MCF 10A (cell line): ENCODE results near the gene GRM8. TPM values are rescaled to one million over a fixed set of nuclear protein-coding genes. Genes with fewer than 3 reads are reported as not detected.

Experiments used
- BruUV-seq: library from RNA; stranded (reverse); fragments of 400-500 nt; replicated peaks from 2 replicates; lab custom pipeline; 2021; lab: Mats Ljungman, UMichigan
- CTCF ChIA-PET: fragments of 300-600 bp; sonication (Branson Sonifier 250); formaldehyde crosslinking; extraction: SDS; loops from one replicate; lab custom pipeline; 2021; ENCODE audit warnings: antibody characterized with exemption, inconsistent platforms; lab: Yijun Ruan, JAX
- POLR2A ChIA-PET: fragments of 300-600, 350-650 bp; sonication (Branson Sonifier 250); formaldehyde crosslinking; extraction: SDS; loops from one replicate; lab custom pipeline; 2020; ENCODE audit warnings: antibody characterized with exemption, inconsistent platforms; lab: Yijun Ruan, JAX
- DNase-seq: peaks from one replicate; pipeline ENCODE4 v3.0.0-alpha.2; 2018; ENCODE audit not compliant: unreplicated experiment
- H3K27ac Mint-ChIP-seq: one replicate; pipeline ENCODE4 v1.8.0; 2022; ENCODE audit warnings: mild to moderate bottlenecking, low read depth, mixed read lengths; ENCODE audit not compliant: unreplicated experiment
- H3K27me3 Mint-ChIP-seq: one replicate; pipeline ENCODE4 v1.8.0; 2022; ENCODE audit warnings: mixed read lengths; ENCODE audit not compliant: insufficient read depth, unreplicated experiment
- H3K36me3 Mint-ChIP-seq: one replicate; pipeline ENCODE4 v1.8.0; 2022; ENCODE audit warnings: mild to moderate bottlenecking, moderate library complexity, mixed read lengths; ENCODE audit not compliant: insufficient read depth, unreplicated experiment
- H3K4me1 Mint-ChIP-seq: one replicate; pipeline ENCODE4 v1.8.0; 2022; ENCODE audit warnings: mixed read lengths; ENCODE audit not compliant: insufficient read depth, unreplicated experiment
- H3K4me3 Mint-ChIP-seq: one replicate; pipeline ENCODE4 v1.8.0; 2022; ENCODE audit warnings: mild to moderate bottlenecking, moderate library complexity, mixed read lengths; ENCODE audit not compliant: unreplicated experiment
- H3K9me3 Mint-ChIP-seq: one replicate; pipeline ENCODE4 v1.8.0; 2022; ENCODE audit warnings: mixed read lengths; ENCODE audit not compliant: unreplicated experiment
- CTCF ChIP-seq: fragments of 200-600 bp; IDR thresholded peaks from one replicate; pipeline ENCODE4 v1.8.0; 2022; ENCODE audit warnings: antibody characterized with exemption, mild to moderate bottlenecking; ENCODE audit not compliant: unreplicated experiment
- intact Hi-C: fragments of 100-400 bp; cut with micrococcal nuclease; formaldehyde crosslinking; loops from 2 replicates; pipeline ENCODE4 v1.14.1; 2022
- total RNA-seq: library from RNA; stranded (reverse); gene quantifications from 2 replicates; pipeline ENCODE4 v1.2.3, GENCODE V29; 2022

GRM8 gene
- total RNA-seq, 1 experiment from 2014 or later: not detected

- H3K27ac Mint-ChIP-seq: no peak overlapping the region
- no peaks in the 10 kb centered on the region for H3K9me3 Mint-ChIP-seq
- ChIA-PET CTCF (interaction anchor here (1.1 kb wide), 1 partner anchor 10 kb away, joined by 3 read pairs; no protein-coding TSS in a partner anchor), POLR2A (interaction anchor here (0.5 to 1.0 kb wide), 2 partner anchors 12 to 180 kb away, joined by 3 read pairs; no protein-coding TSS in a partner anchor)
- DNase-seq: no peak
- no TSS peak for BruUV-seq
- no peaks in the 10 kb centered on the region for H3K4me1 Mint-ChIP-seq
- intact Hi-C loops: no loop called here
- H3K36me3 Mint-ChIP-seq: no peaks in the 10 kb centered on the region
- H3K27me3 Mint-ChIP-seq: no peaks in the 10 kb centered on the region
- no peak for TF ChIP-seq CTCF
- no peak overlapping the region for H3K4me3 Mint-ChIP-seq
These were observed 711.3 kb downstream of the GRM8 start for GRCh38 chr7:126541406-126541805.

DNA sequence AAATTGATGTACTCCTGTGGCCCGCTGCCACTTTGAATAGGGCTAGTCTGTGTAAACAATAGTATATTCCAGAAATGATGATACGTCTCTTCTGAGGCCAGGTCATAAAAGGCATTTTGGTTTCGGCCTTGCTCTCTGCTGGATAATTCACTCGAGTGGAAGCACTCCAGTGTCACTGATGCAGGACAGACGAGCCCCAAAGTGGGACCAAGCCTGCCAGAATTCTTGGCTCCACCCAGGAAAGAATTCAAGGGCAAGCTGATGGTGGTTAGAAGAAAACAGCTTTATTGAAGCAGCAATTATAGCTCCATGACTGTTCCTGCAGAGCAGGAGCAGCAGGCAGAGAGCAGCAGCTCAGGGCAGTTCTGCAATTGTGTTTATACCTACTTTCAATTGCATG lies 717.6 kb downstream of the GRM8 start:
- H3K4me1 Mint-ChIP-seq: peaks cover 3% of the 10 kb centered on the region
- CTCF ChIA-PET: interaction anchor here (1.1 kb wide), 1 partner anchor 72 kb away, joined by 5 read pairs; no protein-coding TSS in a partner anchor

GRCh38 chr7:126533715-126534114 lies 719.0 kb downstream of the GRM8 start:
- Mint-ChIP-seq H3K9me3 (no peaks in the 10 kb centered on the region), H3K27me3 (no peaks in the 10 kb centered on the region), H3K4me3 (no peak overlapping the region), H3K36me3 (no peaks in the 10 kb centered on the region), H3K4me1 (peaks cover 11% of the 10 kb centered on the region), H3K27ac (no peak overlapping the region)
- TF ChIP-seq CTCF: no peak
- intact Hi-C loops: no loop called here
- ChIA-PET CTCF (no interaction called here), POLR2A (no interaction called here)
- no TSS peak for BruUV-seq
- DNase-seq: no peak

More for the DNA sequence above, 717.6 kb downstream of the GRM8 start:
- POLR2A ChIA-PET: interaction anchor here (0.6 kb wide), 1 partner anchor 55 kb away, joined by 3 read pairs; no protein-coding TSS in a partner anchor
- no peaks in the 10 kb centered on the region for H3K9me3 Mint-ChIP-seq
- TF ChIP-seq CTCF: no peak
- H3K36me3 Mint-ChIP-seq: no peaks in the 10 kb centered on the region
- intact Hi-C loops: no loop called here
- no peak for DNase-seq
- H3K4me3 Mint-ChIP-seq: no peak overlapping the region
- BruUV-seq: no TSS peak
- no peaks in the 10 kb centered on the region for H3K27me3 Mint-ChIP-seq
- no peak overlapping the region for H3K27ac Mint-ChIP-seq

DNA sequence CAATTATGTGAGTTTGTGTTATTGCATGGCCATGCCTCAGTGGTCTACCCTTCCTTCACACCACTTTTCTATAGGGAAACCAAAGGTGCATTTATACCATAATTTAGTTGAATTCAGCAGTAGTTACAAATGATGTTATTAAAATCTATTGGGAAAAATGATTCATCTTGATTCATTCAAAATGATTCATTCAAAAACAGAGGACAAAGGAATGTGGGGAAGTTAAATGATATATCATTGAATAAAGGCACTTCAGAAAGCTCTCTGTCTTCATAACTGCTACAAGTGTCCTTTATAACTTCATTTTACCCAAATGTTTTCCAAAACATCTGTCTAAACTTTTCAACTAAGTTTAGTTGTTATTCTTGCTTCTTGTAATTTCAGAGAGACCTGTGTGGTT lies 722.9 kb downstream of the GRM8 start:
- CTCF ChIA-PET: no interaction called here
- H3K27me3 Mint-ChIP-seq: no peaks in the 10 kb centered on the region
- TF ChIP-seq CTCF: no peak
- intact Hi-C loops: no loop called here
- no peak overlapping the region for H3K4me3 Mint-ChIP-seq
- POLR2A ChIA-PET: no interaction called here
- no peaks in the 10 kb centered on the region for H3K9me3 Mint-ChIP-seq
- H3K4me1 Mint-ChIP-seq: peaks cover 11% of the 10 kb centered on the region
- peak; percentile 8 for DNase-seq
- no TSS peak for BruUV-seq
- no peaks in the 10 kb centered on the region for H3K36me3 Mint-ChIP-seq
- H3K27ac Mint-ChIP-seq: peak overlapping the region; percentile 51
